SK-N-MC (cell line): ENCODE data around the gene POLR2M.

ENCODE experiments used
- DNase-seq: peaks from one replicate; pipeline ENCODE4 v3.0.0-alpha.2; 2011; ENCODE audit warnings: low read depth, low spot score
- H3K27ac ChIP-seq: fragments of 200-600 bp; sonication (generic); 2 replicates; pipeline ENCODE4 v1.5.1; 2016; ENCODE audit warnings: mixed run types
- H3K36me3 ChIP-seq: fragments of 200-600 bp; sonication (generic); 2 replicates; pipeline ENCODE4 v1.6.1; 2017; ENCODE audit warnings: antibody characterized with exemption, low read length, mixed read lengths; ENCODE audit not compliant: insufficient read depth
- H3K4me3 ChIP-seq: fragments of 200-600 bp; sonication (generic); 2 replicates; pipeline ENCODE4 v1.5.1; 2016
- H3K9ac ChIP-seq: fragments of 200-600 bp; sonication (generic); 2 replicates; pipeline ENCODE4 v1.8.0; 2017; ENCODE audit warnings: mixed run types, mixed read lengths; ENCODE audit not compliant: insufficient read length
- H3K9me3 ChIP-seq: fragments of 200-600 bp; sonication (generic); 2 replicates; pipeline ENCODE4 v1.6.1; 2017; ENCODE audit warnings: low read depth, mild to moderate bottlenecking, antibody characterized with exemption, low read length, moderate library complexity, mixed read lengths
- EZH2 ChIP-seq: fragments of 200-600 bp; sonication (generic); IDR thresholded peaks from one replicate; pipeline ENCODE4 v1.6.1; 2017; ENCODE audit warnings: antibody characterized with exemption
- FOXP2 ChIP-seq: optimal IDR thresholded peaks from 2 replicates; pipeline ENCODE3; 2011; ENCODE audit warnings: mild to moderate bottlenecking, moderate library complexity; ENCODE audit not compliant: insufficient read depth; ENCODE audit errors: extremely low read length, control extremely low read depth
- POLR2AphosphoS5 ChIP-seq: IDR thresholded peaks from 2 replicates; pipeline ENCODE4 v1.6.1; 2012; ENCODE audit warnings: mild to moderate bottlenecking, low read depth, low read length, borderline replicate concordance

Gene POLR2M

GRCh38 chr15:57741089-57741488, 34.6 kb downstream of the POLR2M start:
- Histone ChIP-seq H3K36me3 (no peaks in the 10 kb centered on the region), H3K4me3 (no peak overlapping the region), H3K9me3 (0 out of 2 replicates have a peak, but pooled peaks cover 4% of the 10 kb centered on the region), H3K9ac (no peak overlapping the region), H3K27ac (no peak overlapping the region)
- DNase-seq = no peak
- TF ChIP-seq EZH2 = no peak
- TF ChIP-seq FOXP2 = no peak
- TF ChIP-seq POLR2AphosphoS5 = no peak

GRCh38 chr15:57743424-57743823, 36.9 kb downstream of the POLR2M start:
- DNase-seq = no peak

GRCh38 chr15:57746786-57747185, 40.3 kb downstream of the POLR2M start:
- no peak for DNase-seq
- TF ChIP-seq EZH2 (no peak), POLR2AphosphoS5 (no peak), FOXP2 (no peak)
- Histone ChIP-seq H3K36me3 (no peaks in the 10 kb centered on the region), H3K9me3 (no peaks in the 10 kb centered on the region), H3K27ac (no peak overlapping the region), H3K9ac (no peak overlapping the region), H3K4me3 (no peak overlapping the region)

More at GRCh38 chr15:57743424-57743823, 36.9 kb downstream of the POLR2M start:
- TF ChIP-seq FOXP2 (no peak), EZH2 (no peak), POLR2AphosphoS5 (no peak)
- Histone ChIP-seq H3K4me3 (no peak overlapping the region), H3K36me3 (no peaks in the 10 kb centered on the region), H3K9ac (no peak overlapping the region), H3K9me3 (no peaks in the 10 kb centered on the region), H3K27ac (no peak overlapping the region)

GRCh38 chr15:57747206-57747896, 40.8 kb downstream of the POLR2M start:
- H3K27ac ChIP-seq = no peak overlapping the region
- no peak for DNase-seq

GRCh38 chr15:57751177-57751800, 44.8 kb downstream of the POLR2M start:
- Histone ChIP-seq H3K27ac (no peak overlapping the region), H3K9ac (no peak overlapping the region), H3K36me3 (no peaks in the 10 kb centered on the region), H3K4me3 (no peak overlapping the region), H3K9me3 (no peaks in the 10 kb centered on the region)
- TF ChIP-seq FOXP2 = no peak
- TF ChIP-seq EZH2 = no peak
- no peak for TF ChIP-seq POLR2AphosphoS5
- no peak for DNase-seq

More at GRCh38 chr15:57747206-57747896, 40.8 kb downstream of the POLR2M start:
- Histone ChIP-seq H3K4me3 (no peak overlapping the region), H3K36me3 (no peaks in the 10 kb centered on the region), H3K9me3 (no peaks in the 10 kb centered on the region), H3K9ac (no peak overlapping the region)
- TF ChIP-seq POLR2AphosphoS5 = no peak
- TF ChIP-seq EZH2 = no peak
- TF ChIP-seq FOXP2 = no peak

- TF ChIP-seq EZH2 (no peak), FOXP2 (no peak), POLR2AphosphoS5 (no peak)
- H3K36me3 ChIP-seq = no peaks in the 10 kb centered on the region
- no peak overlapping the region for H3K27ac ChIP-seq
- no peak for DNase-seq
- H3K9me3 ChIP-seq = no peaks in the 10 kb centered on the region
- H3K4me3 ChIP-seq = no peak overlapping the region
- H3K9ac ChIP-seq = no peak overlapping the region
Observed at GRCh38 chr15:57752436-57752835, 45.9 kb downstream of the POLR2M start.

GRCh38 chr15:57752840-57753239, 46.3 kb downstream of the POLR2M start:
- no peak overlapping the region for H3K9ac ChIP-seq
- no peaks in the 10 kb centered on the region for H3K36me3 ChIP-seq
- H3K27ac ChIP-seq = no peak overlapping the region
- no peak overlapping the region for H3K4me3 ChIP-seq
- no peak for TF ChIP-seq FOXP2
- TF ChIP-seq POLR2AphosphoS5 = no peak
- TF ChIP-seq EZH2 = no peak
- DNase-seq = no peak
- H3K9me3 ChIP-seq = no peaks in the 10 kb centered on the region

GRCh38 chr15:57756466-57756865, 50.0 kb downstream of the POLR2M start:
- no peak overlapping the region for H3K9ac ChIP-seq
- no peaks in the 10 kb centered on the region for H3K36me3 ChIP-seq
- no peaks in the 10 kb centered on the region for H3K9me3 ChIP-seq
- DNase-seq = no peak
- H3K4me3 ChIP-seq = no peak overlapping the region
- H3K27ac ChIP-seq = no peak overlapping the region
- TF ChIP-seq EZH2 (no peak), POLR2AphosphoS5 (no peak), FOXP2 (no peak)
